Measurements from ENCODE around the gene C1GALT1C1L.

DNA sequence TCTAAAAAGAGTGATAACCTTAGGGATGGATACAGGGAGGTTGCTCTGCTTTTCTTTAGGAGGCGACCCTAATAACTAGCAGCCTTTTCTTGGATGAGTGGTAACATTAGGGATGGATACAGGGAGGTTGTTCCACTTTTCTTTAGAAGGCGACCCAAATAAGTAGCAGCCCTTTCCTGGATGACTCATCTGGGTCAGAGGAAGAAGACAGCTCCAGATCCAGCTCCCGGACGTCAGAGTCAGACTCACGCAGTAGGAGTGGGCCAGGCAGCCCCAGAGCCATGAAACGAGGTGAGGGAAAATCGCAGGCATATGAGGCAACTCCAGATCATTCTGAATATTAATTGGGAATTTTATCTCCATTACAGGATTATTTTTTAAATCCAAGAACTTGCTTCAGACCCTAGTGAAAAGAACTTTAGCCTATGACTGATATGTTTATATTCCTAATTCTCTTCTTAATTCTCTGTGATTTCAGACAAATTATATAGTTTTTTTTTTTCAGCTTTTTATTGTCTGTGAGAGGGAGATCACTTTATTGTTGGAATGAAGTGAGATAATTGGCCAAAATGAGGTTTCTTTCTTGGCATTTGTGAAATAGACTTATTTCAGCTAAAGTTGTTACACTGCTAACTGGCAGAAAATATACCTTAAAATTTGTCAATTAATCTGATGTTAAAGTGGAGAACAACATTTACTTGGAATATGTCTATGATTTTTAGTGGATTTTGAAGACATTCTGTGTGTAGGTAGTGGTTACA lies 31.2 kb upstream of the C1GALT1C1L start:
- TF ChIP-seq, protein P1, sequence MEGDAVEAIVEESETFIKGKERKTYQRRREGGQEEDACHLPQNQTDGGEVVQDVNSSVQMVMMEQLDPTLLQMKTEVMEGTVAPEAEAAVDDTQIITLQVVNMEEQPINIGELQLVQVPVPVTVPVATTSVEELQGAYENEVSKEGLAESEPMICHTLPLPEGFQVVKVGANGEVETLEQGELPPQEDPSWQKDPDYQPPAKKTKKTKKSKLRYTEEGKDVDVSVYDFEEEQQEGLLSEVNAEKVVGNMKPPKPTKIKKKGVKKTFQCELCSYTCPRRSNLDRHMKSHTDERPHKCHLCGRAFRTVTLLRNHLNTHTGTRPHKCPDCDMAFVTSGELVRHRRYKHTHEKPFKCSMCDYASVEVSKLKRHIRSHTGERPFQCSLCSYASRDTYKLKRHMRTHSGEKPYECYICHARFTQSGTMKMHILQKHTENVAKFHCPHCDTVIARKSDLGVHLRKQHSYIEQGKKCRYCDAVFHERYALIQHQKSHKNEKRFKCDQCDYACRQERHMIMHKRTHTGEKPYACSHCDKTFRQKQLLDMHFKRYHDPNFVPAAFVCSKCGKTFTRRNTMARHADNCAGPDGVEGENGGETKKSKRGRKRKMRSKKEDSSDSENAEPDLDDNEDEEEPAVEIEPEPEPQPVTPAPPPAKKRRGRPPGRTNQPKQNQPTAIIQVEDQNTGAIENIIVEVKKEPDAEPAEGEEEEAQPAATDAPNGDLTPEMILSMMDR (conservative IDR thresholded peaks at IDR 0.05 in 1 of 2, IDR thresholded peaks at IDR 0.05 in 1 of 2; ENCODE audit: extremely low read depth in 1 of 2, insufficient read depth in 1 of 2, low read depth in 1 of 2, low read length in 2 of 2), result no peak
- TF ChIP-seq EZH2 (IDR thresholded peaks at IDR 0.05; ENCODE audit: borderline replicate concordance, low read length), result no peak
